GM12864 (cell line): ENCODE results near the gene PIP4P1.

Experiments used
- DNase-seq: peaks from one replicate; pipeline ENCODE4 v3.0.0-alpha.2; 2011; ENCODE audit warnings: low read depth
- H3K4me3 ChIP-seq: 2 replicates; pipeline ENCODE4 v1.5.1; 2011; ENCODE audit warnings: mild to moderate bottlenecking, low read depth, low read length, control low read depth
- TF ChIP-seq, protein P1 (sequence below): IDR thresholded peaks from 2 replicates; pipeline ENCODE4 v1.5.1; 2011; ENCODE audit warnings: low read depth, mild to moderate bottlenecking, moderate library complexity, low read length, control low read depth, inconsistent platforms; ENCODE audit errors: missing control alignments

PIP4P1 gene

DNA sequence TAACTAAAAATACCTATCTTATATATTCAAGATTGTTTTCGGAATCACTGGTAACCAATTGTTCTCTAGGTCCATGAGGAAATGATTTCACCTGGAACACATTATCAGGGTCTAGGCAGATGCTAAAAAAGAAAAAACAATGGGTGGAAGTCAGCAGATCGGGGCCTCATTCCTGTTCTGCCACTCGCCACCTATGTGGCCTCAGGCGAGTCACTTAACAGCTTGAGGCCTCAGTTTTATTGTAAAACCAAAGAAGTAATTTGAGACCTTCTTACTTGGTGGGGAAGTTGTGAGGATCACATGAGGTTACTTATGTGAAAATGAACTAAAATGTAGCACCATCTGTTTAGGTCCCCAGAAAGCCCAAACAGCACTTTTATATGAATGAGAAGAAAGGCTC lies 37.9 kb upstream of the PIP4P1 start:
- TF ChIP-seq, protein P1, sequence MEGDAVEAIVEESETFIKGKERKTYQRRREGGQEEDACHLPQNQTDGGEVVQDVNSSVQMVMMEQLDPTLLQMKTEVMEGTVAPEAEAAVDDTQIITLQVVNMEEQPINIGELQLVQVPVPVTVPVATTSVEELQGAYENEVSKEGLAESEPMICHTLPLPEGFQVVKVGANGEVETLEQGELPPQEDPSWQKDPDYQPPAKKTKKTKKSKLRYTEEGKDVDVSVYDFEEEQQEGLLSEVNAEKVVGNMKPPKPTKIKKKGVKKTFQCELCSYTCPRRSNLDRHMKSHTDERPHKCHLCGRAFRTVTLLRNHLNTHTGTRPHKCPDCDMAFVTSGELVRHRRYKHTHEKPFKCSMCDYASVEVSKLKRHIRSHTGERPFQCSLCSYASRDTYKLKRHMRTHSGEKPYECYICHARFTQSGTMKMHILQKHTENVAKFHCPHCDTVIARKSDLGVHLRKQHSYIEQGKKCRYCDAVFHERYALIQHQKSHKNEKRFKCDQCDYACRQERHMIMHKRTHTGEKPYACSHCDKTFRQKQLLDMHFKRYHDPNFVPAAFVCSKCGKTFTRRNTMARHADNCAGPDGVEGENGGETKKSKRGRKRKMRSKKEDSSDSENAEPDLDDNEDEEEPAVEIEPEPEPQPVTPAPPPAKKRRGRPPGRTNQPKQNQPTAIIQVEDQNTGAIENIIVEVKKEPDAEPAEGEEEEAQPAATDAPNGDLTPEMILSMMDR = no peak
- no peak overlapping the region for H3K4me3 ChIP-seq
- DNase-seq = no peak

DNA sequence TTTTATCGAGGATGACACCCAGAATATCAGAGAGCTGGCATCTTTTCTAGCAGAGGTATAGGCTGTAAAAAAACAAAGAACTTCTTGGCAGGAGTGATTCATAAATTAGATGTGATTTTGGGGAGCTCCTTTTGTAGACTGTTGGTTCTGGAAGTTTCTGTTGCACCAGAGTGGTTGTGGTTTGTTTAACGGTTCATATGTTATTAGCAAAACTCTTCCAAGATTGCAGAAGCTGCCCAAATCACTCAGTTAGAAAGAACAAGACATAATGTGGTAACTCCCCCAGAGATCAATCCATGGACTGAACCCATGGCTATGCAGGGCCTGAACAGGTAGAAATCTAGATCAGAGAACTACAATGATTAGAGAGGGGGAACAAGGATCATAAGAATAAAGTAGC lies 37.4 kb upstream of the PIP4P1 start:
- TF ChIP-seq, protein P1 = no peak
- no peak overlapping the region for H3K4me3 ChIP-seq
- no peak for DNase-seq

DNA sequence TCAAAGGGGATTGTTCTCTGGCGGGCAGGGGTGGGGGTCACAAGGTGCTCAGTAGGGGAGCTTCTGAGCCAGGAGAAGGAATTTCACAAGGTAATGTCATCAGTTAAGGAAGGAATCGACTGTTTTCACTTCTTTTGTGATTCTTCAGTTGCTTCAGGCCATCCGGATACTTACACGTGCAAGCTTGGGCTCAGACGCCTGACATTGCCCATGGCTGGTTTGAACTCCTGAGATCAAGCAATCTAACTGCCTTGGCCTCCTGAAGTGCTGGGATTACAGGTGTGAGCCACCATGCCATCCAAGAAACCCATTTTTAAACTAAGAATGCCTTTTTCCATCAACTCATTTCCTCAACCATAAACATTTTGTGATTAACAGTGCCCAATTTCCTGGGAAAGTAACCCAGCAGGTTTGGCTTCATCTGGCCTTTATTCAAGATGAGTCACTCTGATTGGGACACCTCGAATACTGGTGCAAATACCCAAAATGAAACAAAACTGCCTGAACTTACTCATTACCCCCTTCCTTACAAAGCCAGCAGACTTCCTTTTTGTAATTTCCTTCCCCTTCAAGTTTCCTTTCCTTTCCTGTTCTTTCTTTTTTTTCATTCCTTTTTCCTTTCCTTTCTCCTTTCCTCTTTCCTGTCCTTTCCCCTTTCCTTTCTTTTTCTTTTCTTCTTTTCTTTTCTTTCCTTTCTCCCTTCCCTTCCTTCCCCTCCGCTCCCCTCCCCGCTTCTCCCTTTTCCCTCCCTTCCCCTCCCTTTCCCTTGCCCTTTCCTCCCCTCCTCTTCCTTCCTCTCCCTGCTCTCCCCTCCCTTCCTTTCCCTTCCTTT lies 33.9 kb upstream of the PIP4P1 start:
- TF ChIP-seq, protein P1 = no peak
- no peak overlapping the region for H3K4me3 ChIP-seq
- no peak for DNase-seq

DNA sequence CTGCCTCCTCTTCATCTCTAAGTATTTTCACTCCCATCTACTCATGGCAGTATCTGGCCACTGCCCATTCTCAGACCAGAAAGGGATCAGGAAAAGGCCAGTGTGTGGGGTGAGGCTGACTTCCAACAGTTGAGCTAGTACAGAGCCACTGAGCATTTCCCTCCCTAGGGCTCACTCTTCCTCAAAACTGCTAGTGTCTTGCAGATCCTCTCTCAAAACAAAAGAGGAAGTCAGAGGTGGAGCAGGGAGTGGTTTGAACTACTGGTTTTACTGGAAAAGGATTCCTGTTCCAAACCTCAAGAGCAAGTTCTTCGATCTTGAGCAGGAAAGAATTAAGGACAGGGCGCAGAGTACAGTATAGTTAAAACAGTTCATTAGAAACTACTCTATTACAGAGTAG lies 32.4 kb upstream of the PIP4P1 start:
- TF ChIP-seq, protein P1 = no peak

DNA sequence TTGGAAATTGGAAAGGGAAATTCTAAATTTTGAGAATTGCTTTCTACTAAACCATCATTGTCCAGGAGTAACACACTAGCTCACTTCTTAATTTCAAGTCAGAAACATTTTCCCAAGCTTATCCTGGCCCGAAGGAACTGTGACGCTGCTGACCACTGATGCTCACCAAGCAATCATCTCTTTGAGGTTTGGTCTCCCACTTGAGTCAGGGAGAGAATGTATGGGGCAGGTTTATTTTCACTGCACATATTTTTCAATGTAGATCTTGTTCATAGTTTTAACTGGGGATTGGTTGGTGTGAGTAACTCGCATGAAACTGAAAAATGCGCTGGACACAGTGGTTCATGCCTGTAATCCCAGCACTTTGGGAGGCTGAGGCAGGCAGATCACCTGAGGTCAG lies 31.3 kb upstream of the PIP4P1 start:
- TF ChIP-seq, protein P1 = no peak
- no peak for DNase-seq
- no peak overlapping the region for H3K4me3 ChIP-seq

More for the DNA sequence above, 32.4 kb upstream of the PIP4P1 start:
- no peak overlapping the region for H3K4me3 ChIP-seq
- DNase-seq = no peak

DNA sequence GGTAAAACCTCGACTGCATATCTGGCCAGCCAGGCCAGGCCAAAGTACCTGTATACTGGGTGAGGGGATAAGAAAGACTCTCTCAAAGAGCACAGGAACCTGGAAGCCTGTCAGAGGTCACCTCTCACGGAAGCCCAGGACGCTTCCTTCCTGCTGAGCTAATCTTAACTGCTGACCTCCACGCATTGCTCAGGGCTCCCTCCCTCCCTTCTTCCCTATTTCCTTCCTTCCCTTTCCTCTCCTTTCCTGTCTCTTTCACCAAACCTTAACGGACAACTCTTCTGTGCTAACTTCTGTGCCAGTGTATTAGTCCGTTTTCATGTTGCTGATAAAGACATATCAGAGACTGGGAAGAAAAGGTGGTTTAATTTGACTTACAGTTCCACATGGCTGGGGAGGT lies 29.3 kb upstream of the PIP4P1 start:
- H3K4me3 ChIP-seq = peak overlapping the region; percentile 51
- no peak for DNase-seq
- TF ChIP-seq, protein P1 = no peak
